CD4-positive, alpha-beta T cell treated with Interleukin-15 for 1 hour (primary cell): ENCODE results near the gene ATP11A.

Experiments used
- DNase-seq: peaks from one replicate; pipeline ENCODE4 v3.0.0-alpha.2; 2020

Gene ATP11A

GRCh38 chr13:112916296-112916695, 226.5 kb downstream of the ATP11A start:
- DNase-seq: no peak

- no peak for DNase-seq
Observed at GRCh38 chr13:112917056-112917664, 227.3 kb downstream of the ATP11A start.

- no peak for DNase-seq
Observed at GRCh38 chr13:112917737-112918136, 227.9 kb downstream of the ATP11A start.

- DNase-seq: no peak
Observed at GRCh38 chr13:112918266-112918665, 228.4 kb downstream of the ATP11A start.

- no peak for DNase-seq
Observed at GRCh38 chr13:112918746-112919145, 228.9 kb downstream of the ATP11A start.

- no peak for DNase-seq
Observed at GRCh38 chr13:112923962-112924361, 234.1 kb downstream of the ATP11A start.

GRCh38 chr13:112924365-112924764, 234.5 kb downstream of the ATP11A start:
- no peak for DNase-seq

GRCh38 chr13:112926003-112926402, 236.2 kb downstream of the ATP11A start:
- DNase-seq: no peak

GRCh38 chr13:112926993-112927392, 237.2 kb downstream of the ATP11A start:
- no peak for DNase-seq

- DNase-seq: no peak
Observed at GRCh38 chr13:112928020-112928971, 238.5 kb downstream of the ATP11A start.

GRCh38 chr13:112928972-112929782, 239.3 kb downstream of the ATP11A start:
- no peak for DNase-seq

GRCh38 chr13:112929783-112930055, 239.9 kb downstream of the ATP11A start:
- DNase-seq: no peak

- no peak for DNase-seq
Observed at GRCh38 chr13:112930192-112930591, 240.4 kb downstream of the ATP11A start.

- no peak for DNase-seq
Observed at GRCh38 chr13:112931028-112931934, 241.4 kb downstream of the ATP11A start.

GRCh38 chr13:112932971-112933370, 243.1 kb downstream of the ATP11A start:
- no peak for DNase-seq

GRCh38 chr13:112933649-112934048, 243.8 kb downstream of the ATP11A start:
- DNase-seq: no peak

GRCh38 chr13:112934078-112934477, 244.2 kb downstream of the ATP11A start:
- DNase-seq: no peak
